ENCODE results near the gene DBF4B.
A peak's percentile ranks its signal among the peaks of the same experiment; 100 is the strongest.
"Not testable (repeated sequence)": the region's sequence is repeated elsewhere in the genome, so short reads cannot be mapped to it uniquely, and the experiment has no call there.

Gene DBF4B

DNA sequence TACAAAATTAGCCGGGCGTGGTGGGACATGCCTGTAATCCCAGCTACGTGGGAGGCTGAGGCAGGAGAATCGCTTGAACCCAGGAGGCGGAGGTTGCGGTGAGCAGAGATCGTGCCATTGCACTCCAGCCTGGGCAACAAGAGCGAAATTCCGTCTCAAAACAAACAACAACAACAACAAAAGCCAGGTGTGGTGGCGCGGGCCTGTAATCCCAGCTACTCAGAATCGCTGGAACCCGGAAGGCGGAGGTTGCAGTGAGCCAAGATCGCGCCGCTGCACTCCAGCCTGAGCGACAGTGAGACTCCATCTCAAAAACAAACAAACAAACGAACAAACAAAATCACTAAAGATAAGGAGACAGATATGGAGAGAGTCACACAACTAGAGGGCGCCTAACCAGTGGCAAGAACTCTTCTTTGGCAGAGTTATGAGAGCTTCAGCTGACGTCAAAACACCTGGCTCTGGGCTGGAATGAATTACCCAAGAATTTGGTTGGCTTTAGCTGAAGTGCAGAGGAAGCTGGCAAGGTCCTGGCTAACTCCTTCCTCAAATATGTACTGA lies 17.6 kb upstream of the DBF4B start:
- TF ChIP-seq, protein P1, sequence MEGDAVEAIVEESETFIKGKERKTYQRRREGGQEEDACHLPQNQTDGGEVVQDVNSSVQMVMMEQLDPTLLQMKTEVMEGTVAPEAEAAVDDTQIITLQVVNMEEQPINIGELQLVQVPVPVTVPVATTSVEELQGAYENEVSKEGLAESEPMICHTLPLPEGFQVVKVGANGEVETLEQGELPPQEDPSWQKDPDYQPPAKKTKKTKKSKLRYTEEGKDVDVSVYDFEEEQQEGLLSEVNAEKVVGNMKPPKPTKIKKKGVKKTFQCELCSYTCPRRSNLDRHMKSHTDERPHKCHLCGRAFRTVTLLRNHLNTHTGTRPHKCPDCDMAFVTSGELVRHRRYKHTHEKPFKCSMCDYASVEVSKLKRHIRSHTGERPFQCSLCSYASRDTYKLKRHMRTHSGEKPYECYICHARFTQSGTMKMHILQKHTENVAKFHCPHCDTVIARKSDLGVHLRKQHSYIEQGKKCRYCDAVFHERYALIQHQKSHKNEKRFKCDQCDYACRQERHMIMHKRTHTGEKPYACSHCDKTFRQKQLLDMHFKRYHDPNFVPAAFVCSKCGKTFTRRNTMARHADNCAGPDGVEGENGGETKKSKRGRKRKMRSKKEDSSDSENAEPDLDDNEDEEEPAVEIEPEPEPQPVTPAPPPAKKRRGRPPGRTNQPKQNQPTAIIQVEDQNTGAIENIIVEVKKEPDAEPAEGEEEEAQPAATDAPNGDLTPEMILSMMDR (IDR thresholded peaks at IDR 0.05; ENCODE audit: low read length, missing control alignments), result peak; percentile 5
- peak; percentile 33 for DNase-seq (ENCODE audit: low read depth)
- peak overlapping the region; percentile 67 for H3K4me3 ChIP-seq (replicated peaks; ENCODE audit: low read depth, low read length)

DNA sequence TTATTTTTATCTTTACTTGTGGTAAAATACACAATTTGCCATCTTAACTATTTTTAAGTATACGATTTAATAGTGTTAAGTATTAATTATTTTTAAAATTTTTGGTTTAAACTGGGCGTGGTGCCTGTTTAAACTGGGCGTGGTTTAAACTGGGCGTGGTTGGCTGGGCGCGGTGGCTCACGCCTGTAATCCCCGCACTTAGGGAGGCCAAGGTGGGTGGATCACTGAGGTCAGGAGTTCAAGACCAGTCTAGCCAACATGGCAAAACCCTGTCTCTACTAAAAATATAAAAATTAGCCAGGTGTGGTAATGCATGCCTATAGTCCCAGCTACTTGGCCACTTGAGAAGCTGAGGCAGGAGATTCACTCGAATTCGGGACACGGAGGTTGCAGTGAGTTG lies 14.9 kb upstream of the DBF4B start:
- DNase-seq (ENCODE audit: low read depth), result no peak
- no peak overlapping the region for H3K4me3 ChIP-seq (replicated peaks; ENCODE audit: low read depth, low read length)
- TF ChIP-seq, protein P1 (IDR thresholded peaks at IDR 0.05; ENCODE audit: low read length, missing control alignments), result no peak

DNA sequence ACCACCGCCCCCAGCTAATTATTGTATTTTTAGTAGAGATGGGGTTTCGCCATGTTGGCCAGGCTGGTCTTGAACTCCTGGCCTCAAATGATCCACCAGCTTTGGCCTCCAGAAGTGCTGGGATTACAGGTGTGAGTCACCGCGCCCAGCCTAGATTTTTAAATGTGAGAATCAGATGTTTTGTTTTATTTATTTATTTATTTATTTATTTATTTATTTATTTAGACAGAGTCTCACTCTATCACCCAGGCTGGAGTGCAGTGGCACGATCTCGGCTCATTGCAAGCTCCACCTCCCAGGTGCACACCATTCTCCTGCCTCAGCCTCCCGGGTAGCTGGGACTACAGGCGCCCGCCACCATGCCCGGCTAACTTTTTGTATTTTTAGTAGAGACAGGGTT lies 8.2 kb upstream of the DBF4B start:
- not testable (repeated sequence) for H3K4me3 ChIP-seq (replicated peaks; ENCODE audit: low read depth, low read length); DNase-seq (ENCODE audit: low read depth)

DNA sequence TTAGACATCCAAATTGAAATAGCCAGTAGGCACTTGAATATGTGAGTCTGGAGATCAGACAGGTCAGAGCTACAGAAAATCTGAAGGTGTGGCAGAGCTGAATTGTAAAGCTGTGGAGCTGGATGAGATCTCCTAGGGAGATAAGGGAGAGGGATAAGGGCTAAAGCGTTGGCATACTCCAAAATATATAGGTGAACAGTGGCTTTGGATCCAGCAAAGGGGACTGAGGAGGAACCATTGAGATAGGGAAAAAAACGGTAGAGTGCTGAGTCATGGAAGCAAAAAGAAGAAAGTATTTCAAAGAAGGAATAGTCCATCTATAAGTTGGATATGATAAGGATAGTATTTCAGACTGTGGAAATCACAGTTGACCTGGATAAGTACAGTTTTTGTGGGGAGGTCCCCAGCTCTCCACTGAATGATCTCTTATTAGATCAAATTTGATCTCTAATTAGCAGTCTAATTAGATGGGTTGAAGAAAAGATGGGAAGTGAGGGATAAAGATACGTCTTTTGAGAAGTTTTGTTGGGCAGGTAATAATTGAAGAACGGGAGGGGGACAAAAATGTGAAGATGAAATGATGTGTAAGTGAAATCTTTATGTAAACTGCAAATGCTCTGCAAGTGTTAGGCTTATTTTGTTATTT lies 587 bp upstream of the DBF4B start:
- H3K4me3 ChIP-seq (replicated peaks; ENCODE audit: low read depth, low read length), result peak overlapping the region; percentile 84
- no peak for DNase-seq (ENCODE audit: low read depth)
- TF ChIP-seq, protein P1 (IDR thresholded peaks at IDR 0.05; ENCODE audit: low read length, missing control alignments), result no peak

DNA sequence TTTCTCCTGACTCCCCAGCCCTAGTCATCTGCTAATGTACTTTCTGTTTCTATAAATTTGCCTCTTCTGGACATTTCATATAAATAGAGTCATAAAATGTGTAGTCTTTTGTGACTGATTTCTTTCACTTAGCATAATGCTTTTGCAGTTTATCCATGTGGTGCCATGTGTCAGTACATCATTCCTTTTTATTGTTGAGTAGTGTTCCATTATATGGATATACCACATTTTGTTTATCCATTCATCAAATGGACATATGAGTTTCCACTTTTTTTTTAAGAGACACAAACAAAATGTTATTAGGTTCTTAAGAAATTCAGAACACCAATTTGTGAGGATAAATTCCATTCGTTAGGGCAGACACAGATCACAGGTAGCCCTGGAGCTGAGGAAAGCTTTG lies 11.0 kb downstream of the DBF4B start:
- H3K4me3 ChIP-seq (replicated peaks; ENCODE audit: low read depth, low read length), result no peak overlapping the region
- no peak for DNase-seq (ENCODE audit: low read depth)
- TF ChIP-seq, protein P1 (IDR thresholded peaks at IDR 0.05; ENCODE audit: low read length, missing control alignments), result no peak

DNA sequence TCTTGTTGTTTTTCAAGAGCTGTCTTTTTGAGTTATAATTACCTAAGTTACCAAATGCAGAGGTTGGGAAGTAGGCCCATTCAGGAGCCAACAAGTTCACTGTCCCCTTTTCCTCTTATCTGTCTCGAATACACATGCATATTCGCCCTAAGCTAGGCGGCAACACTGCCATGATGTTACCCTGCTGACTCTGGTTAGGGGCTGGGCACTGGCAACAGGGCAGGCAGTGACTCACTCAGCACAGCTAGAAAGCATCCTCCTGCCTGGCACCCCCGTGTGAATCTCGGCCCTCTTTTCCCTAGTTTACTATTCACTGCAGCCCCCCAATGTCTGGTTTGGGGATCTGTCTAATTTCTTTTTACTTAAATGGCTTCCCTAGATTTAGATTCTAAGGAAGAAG lies 13.8 kb downstream of the DBF4B start:
- no peak for DNase-seq (ENCODE audit: low read depth)
- TF ChIP-seq, protein P1 (IDR thresholded peaks at IDR 0.05; ENCODE audit: low read length, missing control alignments), result no peak
- H3K4me3 ChIP-seq (replicated peaks; ENCODE audit: low read depth, low read length), result no peak overlapping the region

DNA sequence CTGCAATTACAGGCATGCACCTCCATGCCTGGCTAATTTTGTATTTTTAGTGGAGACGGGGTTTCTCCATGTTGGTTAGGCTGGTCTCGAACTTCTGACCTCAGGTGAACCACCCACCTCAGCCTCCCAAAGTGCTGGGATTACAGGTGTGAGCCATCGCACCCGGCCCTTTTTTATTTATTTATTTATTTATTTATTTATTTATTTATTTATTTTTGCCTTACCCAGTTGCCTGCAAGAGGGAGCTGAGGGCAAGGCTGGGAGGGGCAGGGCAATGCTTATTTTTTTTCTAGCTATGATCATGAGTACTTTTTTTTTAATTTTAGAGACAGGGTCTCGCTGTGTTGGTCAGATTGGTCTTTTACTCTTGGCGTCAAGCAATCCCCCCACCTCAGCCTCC lies 17.7 kb downstream of the DBF4B start:
- not testable (repeated sequence) for H3K4me3 ChIP-seq (replicated peaks; ENCODE audit: low read depth, low read length); DNase-seq (ENCODE audit: low read depth)

DNA sequence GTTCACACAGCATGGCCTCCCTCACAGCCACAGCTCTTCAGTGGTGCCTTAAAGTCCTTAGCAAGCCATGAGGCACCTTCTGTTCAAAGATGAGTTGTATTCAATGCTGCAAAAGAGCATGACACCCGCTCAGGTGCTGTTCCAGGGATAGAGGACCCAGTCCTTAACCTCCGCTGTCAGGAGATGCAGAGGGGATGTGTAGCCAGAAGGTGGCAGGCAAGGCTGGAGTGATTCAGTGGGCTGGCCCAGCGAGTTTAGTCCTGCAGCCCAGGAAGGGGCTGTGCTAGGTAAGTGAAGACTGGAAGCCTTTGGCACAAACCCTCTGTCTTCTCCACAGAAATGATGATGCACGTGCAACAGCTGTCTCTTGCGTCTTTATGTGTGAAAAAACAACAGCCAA lies 25.3 kb downstream of the DBF4B start:
- H3K4me3 ChIP-seq (replicated peaks; ENCODE audit: low read depth, low read length), result no peak overlapping the region
- DNase-seq (ENCODE audit: low read depth), result peak; percentile 17
- TF ChIP-seq, protein P1 (IDR thresholded peaks at IDR 0.05; ENCODE audit: low read length, missing control alignments), result peak; percentile 41

All from fibroblast of pulmonary artery (primary cell).